ENCODE data around the gene OR8B12. TPM values are rescaled to one million over a fixed set of nuclear protein-coding genes. Genes with fewer than 3 reads are reported as not detected.
"Not testable (repeated sequence)": the region's sequence is repeated elsewhere in the genome, so short reads cannot be mapped to it uniquely, and the experiment has no call there.

OR8B12 gene
- total RNA-seq, 1 donor from 2014 or later = not detected

- DNase-seq = peak; percentile 49
Measured at GRCh38 chr11:124519850-124520549, 23.5 kb downstream of the OR8B12 start.

GRCh38 chr11:124518989-124519451, 24.4 kb downstream of the OR8B12 start:
- DNase-seq = no peak

GRCh38 chr11:124517314-124517713, 26.1 kb downstream of the OR8B12 start:
- DNase-seq = no peak

GRCh38 chr11:124514675-124515074, 28.8 kb downstream of the OR8B12 start:
- DNase-seq = not testable (repeated sequence)

- DNase-seq = no peak
Measured at GRCh38 chr11:124514131-124514530, 29.3 kb downstream of the OR8B12 start.

- DNase-seq = no peak
Measured at GRCh38 chr11:124511745-124512144, 31.7 kb downstream of the OR8B12 start.

GRCh38 chr11:124510279-124510678, 33.2 kb downstream of the OR8B12 start:
- no peak for DNase-seq

GRCh38 chr11:124499711-124500110, 43.7 kb downstream of the OR8B12 start:
- DNase-seq = no peak

GRCh38 chr11:124493016-124493655, 50.3 kb downstream of the OR8B12 start:
- peak; percentile 4 for DNase-seq

Small RNA genes lying within 50 kb of the gene (small RNA-seq; reads per million reads assigned to genes)
- not detected for gene OR8A3P (ENCODE audit: low replicate concordance)

Other genes starting within 250 kb of the OR8B12 start
- gene OR8D1, start 229.7 kb downstream of the OR8B12 start, total RNA-seq = 0.10 TPM
- not detected for gene OR8D2, start 223.5 kb downstream of the OR8B12 start, total RNA-seq
- gene OR8B2, start 159.2 kb downstream of the OR8B12 start, total RNA-seq = not detected
- not detected for gene OR8B3, start 144.6 kb downstream of the OR8B12 start, total RNA-seq
- not detected for gene OR8B4, start 118.8 kb downstream of the OR8B12 start, total RNA-seq
- not detected for gene OR8B8, start 98.0 kb downstream of the OR8B12 start, total RNA-seq
- not detected for gene OR8A1, start 26.3 kb upstream of the OR8B12 start, total RNA-seq
- not detected for gene PANX3, start 67.8 kb upstream of the OR8B12 start, total RNA-seq
- 24.0 TPM for gene TBRG1, start 79.2 kb upstream of the OR8B12 start, total RNA-seq
- 7.2 TPM for gene SIAE, start 130.1 kb upstream of the OR8B12 start, total RNA-seq
- 4.5 TPM for gene SPA17, start 130.2 kb upstream of the OR8B12 start, total RNA-seq
- 2.9 TPM for gene NRGN, start 196.3 kb upstream of the OR8B12 start, total RNA-seq
- not detected for gene VSIG2, start 208.6 kb upstream of the OR8B12 start, total RNA-seq
- 24.0 TPM for gene ESAM, start 218.6 kb upstream of the OR8B12 start, total RNA-seq

Data from tongue (tissue), 3 donors.